HG03196 (cell line): ENCODE data around the gene HHATL.

ENCODE experiments used
- ATAC-seq: cut with Tn5 transposase; IDR thresholded peaks from one replicate; pipeline ENCODE4 v1.9.1; 2021; ENCODE audit not compliant: unreplicated experiment

The HHATL gene

GRCh38 chr3:42654331-42655201 lies 48.0 kb downstream of the HHATL start:
- ATAC-seq = no peak

GRCh38 chr3:42653560-42654330 lies 48.9 kb downstream of the HHATL start, which contains the start of gene ZBTB47:
Gene ZBTB47, plus strand, starts transcription at chr3:42653697. Its CDS starts 4,659 bp downstream, at chr3:42658356.
- no peak for ATAC-seq

GRCh38 chr3:42653303-42653559 lies 49.4 kb downstream of the HHATL start:
- ATAC-seq = no peak

GRCh38 chr3:42652611-42653302 lies 49.8 kb downstream of the HHATL start:
- ATAC-seq = peak; percentile 54

- ATAC-seq = peak; percentile 1
Observed at GRCh38 chr3:42652251-42652610, 50.4 kb downstream of the HHATL start.

GRCh38 chr3:42651248-42652091 lies 51.1 kb downstream of the HHATL start:
- no peak for ATAC-seq

GRCh38 chr3:42649783-42650182 lies 52.8 kb downstream of the HHATL start:
- no peak for ATAC-seq

- ATAC-seq = no peak
Observed at GRCh38 chr3:42649006-42649405, 53.6 kb downstream of the HHATL start.

GRCh38 chr3:42647821-42648459 lies 54.7 kb downstream of the HHATL start:
- no peak for ATAC-seq
